NCI-H82 (cell line): ENCODE results near the gene ZCWPW1.
A peak's percentile ranks its signal among the peaks of the same experiment; 100 is the strongest.

Source experiments
- DNase-seq: peaks from one replicate; lab custom pipeline; 2025; lab: John Stamatoyannopoulos, UW

The ZCWPW1 gene

GRCh38 chr7:100428199-100428966, at the start of gene ZCWPW1:
ZCWPW1 (minus strand) TSS chr7:100428703; CDS start chr7:100420649, 8,054 bp downstream.
- peak; percentile 97 for DNase-seq

GRCh38 chr7:100477871-100478267, 49.4 kb upstream of the ZCWPW1 start:
- DNase-seq: no peak

- peak; percentile 18 for DNase-seq
Observed at GRCh38 chr7:100476903-100477870, 48.7 kb upstream of the ZCWPW1 start.

GRCh38 chr7:100476101-100476780, 47.7 kb upstream of the ZCWPW1 start:
- no peak for DNase-seq

GRCh38 chr7:100475549-100475948, 47.0 kb upstream of the ZCWPW1 start:
- no peak for DNase-seq

GRCh38 chr7:100472854-100473499, 44.5 kb upstream of the ZCWPW1 start:
- DNase-seq: peak; percentile 43

- DNase-seq: no peak
Observed at GRCh38 chr7:100472121-100472851, 43.8 kb upstream of the ZCWPW1 start.

GRCh38 chr7:100471021-100471420, 42.5 kb upstream of the ZCWPW1 start:
- DNase-seq: no peak

GRCh38 chr7:100469227-100470044, 40.9 kb upstream of the ZCWPW1 start:
- peak; percentile 86 for DNase-seq

- DNase-seq: no peak
Observed at GRCh38 chr7:100467638-100468373, 39.3 kb upstream of the ZCWPW1 start.

- DNase-seq: no peak
Observed at GRCh38 chr7:100466653-100467605, 38.4 kb upstream of the ZCWPW1 start.

- peak; percentile 77 for DNase-seq
Observed at GRCh38 chr7:100465702-100466311, 37.3 kb upstream of the ZCWPW1 start.

- no peak for DNase-seq
Observed at GRCh38 chr7:100465299-100465698, 36.8 kb upstream of the ZCWPW1 start.

- no peak for DNase-seq
Observed at GRCh38 chr7:100464791-100465190, 36.3 kb upstream of the ZCWPW1 start.

GRCh38 chr7:100464210-100464660, 35.7 kb upstream of the ZCWPW1 start, which contains the start of gene SPACDR:
SPACDR (minus strand) TSS chr7:100464260; CDS start chr7:100464025, 235 bp downstream.
- DNase-seq: no peak

- no peak for DNase-seq
Observed at GRCh38 chr7:100457033-100457432, 28.5 kb upstream of the ZCWPW1 start.

GRCh38 chr7:100456562-100456961, 28.1 kb upstream of the ZCWPW1 start:
- peak; percentile 15 for DNase-seq

GRCh38 chr7:100455206-100455605, 26.7 kb upstream of the ZCWPW1 start:
- DNase-seq: no peak
